Activated CD4-positive, alpha-beta T cell treated with anti-CD3 and anti-CD28 coated beads, Interleukin-2, amount 50 U/mL, for 16 hours (primary cell): Measurements from ENCODE around the gene LONRF2.

Experiments used
- DNase-seq: peaks from one replicate; pipeline ENCODE4 v3.0.0-alpha.2; 2020

Gene LONRF2

DNA sequence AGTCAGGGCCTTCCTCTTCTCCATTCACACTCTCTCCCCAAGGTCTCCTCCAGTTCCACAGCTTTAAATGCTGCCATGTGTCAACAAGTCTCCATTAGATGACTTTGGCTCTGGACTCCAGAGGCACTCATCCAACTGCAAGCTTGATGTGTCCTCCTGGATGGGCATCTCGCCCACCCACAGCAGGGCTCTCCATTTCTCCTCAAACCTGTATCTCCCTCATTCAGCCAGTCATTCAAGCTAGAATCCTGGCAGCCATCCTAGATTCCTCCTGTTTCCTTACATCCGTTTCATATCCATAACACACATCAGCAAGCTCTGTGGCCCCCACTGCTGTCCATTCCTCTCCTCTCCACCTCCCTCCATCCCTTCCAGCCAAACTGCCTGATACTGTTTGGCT lies 91.5 kb downstream of the LONRF2 start:
- no peak for DNase-seq

DNA sequence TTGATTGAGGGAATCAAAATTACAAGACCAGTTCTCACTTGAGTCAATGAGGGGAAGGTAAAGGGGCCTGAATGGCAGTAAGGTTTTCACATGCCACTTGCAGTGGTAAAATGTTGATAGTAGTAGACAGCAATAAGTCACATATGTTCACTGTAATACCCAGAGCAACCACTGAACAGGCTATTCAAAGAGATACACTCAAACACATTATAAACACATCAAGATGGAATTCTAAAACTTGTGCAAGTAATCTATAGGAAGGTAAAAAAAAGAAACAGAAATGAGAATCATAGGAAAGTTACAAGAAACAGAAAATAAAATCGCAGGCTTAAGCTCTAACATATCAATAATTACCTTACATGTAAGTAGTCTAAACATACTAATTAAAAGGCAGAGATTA lies 93.3 kb downstream of the LONRF2 start:
- no peak for DNase-seq

DNA sequence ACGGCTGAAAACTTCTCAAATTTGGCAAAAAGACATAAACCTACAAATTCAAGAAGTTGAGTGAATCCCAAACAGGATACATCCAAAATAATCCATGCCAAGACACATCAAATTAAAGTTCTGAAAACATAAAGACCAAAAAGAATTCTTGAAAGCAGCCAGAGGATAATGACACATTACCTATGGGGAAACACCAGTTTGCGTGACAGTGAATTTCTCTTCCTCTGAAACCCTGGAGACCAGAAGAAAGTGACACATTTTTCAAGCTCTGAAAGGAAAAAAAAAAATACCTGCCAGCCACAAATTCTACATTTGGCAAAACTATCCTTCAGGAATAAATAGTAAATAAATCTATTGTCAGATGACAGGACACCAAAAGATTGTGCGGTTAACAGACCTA lies 93.9 kb downstream of the LONRF2 start:
- DNase-seq, result no peak

DNA sequence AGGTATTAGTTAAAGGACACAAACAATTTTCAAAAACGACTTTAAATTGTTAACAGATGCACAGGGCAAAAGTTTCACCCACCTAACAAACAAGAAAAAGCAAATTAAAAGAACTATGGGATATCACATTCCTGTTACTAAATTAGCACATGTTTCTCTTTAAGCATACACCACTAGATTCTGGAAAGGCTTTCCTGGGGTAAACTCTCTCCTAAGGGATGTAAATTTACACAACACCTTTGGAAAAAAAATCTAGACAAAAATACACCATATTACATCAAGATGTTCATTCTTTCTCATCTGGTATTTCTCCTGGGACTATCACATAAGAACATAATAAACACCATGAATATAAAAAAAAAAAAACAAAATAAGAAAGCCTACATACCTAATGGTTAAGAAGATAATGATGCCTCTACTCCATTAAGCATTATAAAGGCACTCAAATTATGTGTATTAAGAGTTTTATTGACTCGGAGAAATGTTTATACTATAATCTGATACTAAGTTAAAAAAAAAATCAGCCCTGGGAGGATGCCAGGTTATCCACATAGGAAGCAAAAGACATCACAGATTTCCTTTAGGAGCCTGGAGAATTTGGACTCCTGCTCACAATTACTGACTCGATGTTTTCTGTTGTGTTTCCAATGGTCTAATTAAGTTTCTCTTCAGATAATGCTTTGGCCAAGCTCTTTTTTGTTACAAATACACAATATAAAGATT lies 97.2 kb downstream of the LONRF2 start:
- DNase-seq, result no peak

DNA sequence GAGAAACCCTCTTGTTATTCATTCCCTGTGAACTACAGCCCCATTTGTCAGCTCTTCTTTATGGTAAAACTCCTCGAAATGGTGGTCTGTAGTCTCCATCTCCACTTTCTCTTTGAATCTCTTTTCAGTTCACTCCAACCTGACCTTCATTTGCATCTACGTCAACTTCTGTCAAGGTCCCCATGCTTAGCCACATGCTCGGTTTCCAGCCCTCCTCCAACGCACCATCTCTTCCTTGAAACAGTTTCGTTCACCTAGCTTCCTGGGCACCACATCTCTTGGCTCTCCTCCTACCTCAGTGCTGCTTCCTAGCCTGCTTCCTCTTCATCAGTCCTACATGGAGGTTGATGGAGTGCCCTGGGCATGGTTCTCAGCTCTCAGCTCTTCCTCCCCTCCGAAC lies 98.8 kb downstream of the LONRF2 start:
- no peak for DNase-seq
